ENCODE data around the gene ENTREP1.

The ENTREP1 gene

DNA sequence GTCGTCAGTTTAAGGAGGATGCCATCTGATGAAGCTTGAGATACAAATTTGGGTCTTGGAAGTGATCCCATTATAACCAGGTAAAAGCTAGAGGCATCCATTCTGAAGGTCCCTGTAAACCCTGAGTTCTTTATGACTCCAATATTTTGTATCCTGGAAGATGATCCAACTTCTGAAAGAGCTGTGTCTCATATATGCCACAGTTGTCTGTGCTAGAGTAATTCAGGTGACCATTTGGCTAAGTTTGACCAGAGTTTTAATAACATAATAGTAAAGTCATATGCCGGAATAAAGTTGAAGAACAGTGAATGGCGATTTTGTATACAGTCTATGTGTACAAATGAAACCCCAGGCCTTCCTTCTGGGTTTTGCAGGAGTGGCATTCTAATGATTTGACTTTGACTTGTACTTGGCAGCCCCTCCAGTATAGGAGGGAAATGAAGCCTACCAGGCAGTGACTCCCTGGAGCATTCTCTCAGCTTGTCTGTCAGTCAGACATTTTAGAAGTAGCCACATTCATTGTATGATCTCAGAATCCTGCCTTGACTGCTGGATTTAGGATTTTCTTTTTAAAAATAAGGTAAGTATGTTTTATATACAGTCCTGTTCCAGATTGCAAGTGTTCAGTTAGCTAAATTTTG, 39.6 kb downstream of the ENTREP1 start:
- no peak overlapping the region for H2BK15ac ChIP-seq (ENCODE audit: low read length)
- H2AK5ac ChIP-seq (ENCODE audit: low read depth, low read length), result no peak overlapping the region
- no peak overlapping the region for H2BK120ac ChIP-seq (ENCODE audit: low read depth, low read length)
- H3K36me3 ChIP-seq (replicated peaks in 1 of 2; ENCODE audit: control insufficient read depth in 2 of 2, insufficient read depth in 2 of 2, low read length in 2 of 2), result no peaks in the 10 kb centered on the region
- no peak overlapping the region for H3K14ac ChIP-seq (ENCODE audit: low read length)
- no peak overlapping the region for H3K4me2 ChIP-seq (ENCODE audit: insufficient read depth, low read length, poor library complexity, severe bottlenecking)
- H3K4ac ChIP-seq (ENCODE audit: low read length), result no peak overlapping the region
- H3K23ac ChIP-seq (ENCODE audit: low read depth, low read length, poor library complexity), result no peak overlapping the region
- H4K8ac ChIP-seq (ENCODE audit: low read depth, low read length), result no peak overlapping the region
- H3K27ac ChIP-seq (replicated peaks; ENCODE audit: low read length), result no peak overlapping the region
- H3K9ac ChIP-seq (ENCODE audit: low read depth, low read length, poor library complexity), result no peak overlapping the region
- no peak for DNase-seq (ENCODE audit: low spot score)
- H2BK12ac ChIP-seq (ENCODE audit: low read length), result no peak overlapping the region
- H3K27me3 ChIP-seq (ENCODE audit: control insufficient read depth in 3 of 3, insufficient read depth in 3 of 3, low read depth in 1 of 3, low read length in 3 of 3), result peaks cover 0 to 2% (median 0%) of the 10 kb centered on the region in 3 experiments
- no peak overlapping the region for H2BK5ac ChIP-seq (ENCODE audit: low read length)
- no peak overlapping the region for H4K91ac ChIP-seq (ENCODE audit: low read depth, low read length, poor library complexity)
- no peak overlapping the region for H2AFZ ChIP-seq (ENCODE audit: low read length)
- H3K9me3 ChIP-seq (replicated peaks in 1 of 2; ENCODE audit: control insufficient read depth in 2 of 2, insufficient read depth in 1 of 2, low read depth in 1 of 2, low read length in 2 of 2), result no peaks in the 10 kb centered on the region
- H3K79me1 ChIP-seq (ENCODE audit: low read depth, low read length), result no peaks in the 10 kb centered on the region
- WGBS, 2 donors (ENCODE audit: extremely low coverage in 2 of 2, insufficient read length in 2 of 2, insufficient replicate concordance in 1 of 2), result no CpG with 5 or more reads among the region's 3 CpGs
- H3K4me1 ChIP-seq (ENCODE audit: control insufficient read depth in 2 of 2, insufficient read depth in 1 of 2, low read depth in 1 of 2, low read length in 2 of 2), result no peaks in the 10 kb centered on the region
- H3K18ac ChIP-seq (ENCODE audit: low read length), result no peak overlapping the region
- H3K4me3 ChIP-seq (ENCODE audit: low read length in 2 of 2), result no peak overlapping the region

DNA sequence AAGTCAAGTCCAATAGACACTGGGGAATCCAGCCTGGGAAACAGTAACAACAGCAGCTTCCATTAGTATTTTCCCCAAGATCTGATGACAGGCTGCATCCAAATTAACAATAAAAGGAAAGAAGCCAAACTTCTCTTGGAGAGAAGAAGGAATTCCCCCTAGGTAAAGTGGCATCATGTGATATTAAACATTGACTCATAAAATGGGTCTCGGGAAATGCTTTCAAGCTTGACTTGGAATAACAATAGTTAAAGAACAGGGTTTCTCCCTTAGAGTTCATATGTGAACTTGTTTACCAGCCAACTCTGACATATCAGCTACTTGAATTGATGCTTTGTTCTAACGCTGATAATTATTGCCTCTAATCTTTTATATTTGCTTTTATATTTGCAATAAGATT, 45.4 kb downstream of the ENTREP1 start:
- no peak overlapping the region for H3K18ac ChIP-seq (ENCODE audit: low read length)
- H3K27ac ChIP-seq (replicated peaks; ENCODE audit: low read length), result no peak overlapping the region
- DNase-seq (ENCODE audit: low spot score), result no peak
- no peak overlapping the region for H2BK15ac ChIP-seq (ENCODE audit: low read length)
- H3K4me1 ChIP-seq (ENCODE audit: control insufficient read depth in 2 of 2, insufficient read depth in 1 of 2, low read depth in 1 of 2, low read length in 2 of 2), result no peaks in the 10 kb centered on the region
- no peak overlapping the region for H3K23ac ChIP-seq (ENCODE audit: low read depth, low read length, poor library complexity)
- no peaks in the 10 kb centered on the region for H3K9me3 ChIP-seq (replicated peaks in 1 of 2; ENCODE audit: control insufficient read depth in 2 of 2, insufficient read depth in 1 of 2, low read depth in 1 of 2, low read length in 2 of 2)
- H4K91ac ChIP-seq (ENCODE audit: low read depth, low read length, poor library complexity), result no peak overlapping the region
- no peak overlapping the region for H3K14ac ChIP-seq (ENCODE audit: low read length)
- no peak overlapping the region for H2BK120ac ChIP-seq (ENCODE audit: low read depth, low read length)
- H3K27me3 ChIP-seq (ENCODE audit: control insufficient read depth in 3 of 3, insufficient read depth in 3 of 3, low read depth in 1 of 3, low read length in 3 of 3), result peaks cover 0 to 3% (median 0%) of the 10 kb centered on the region in 3 experiments
- H3K4ac ChIP-seq (ENCODE audit: low read length), result no peak overlapping the region
- no peaks in the 10 kb centered on the region for H3K36me3 ChIP-seq (replicated peaks in 1 of 2; ENCODE audit: control insufficient read depth in 2 of 2, insufficient read depth in 2 of 2, low read length in 2 of 2)
- H3K9ac ChIP-seq (ENCODE audit: low read depth, low read length, poor library complexity), result no peak overlapping the region
- H2AFZ ChIP-seq (ENCODE audit: low read length), result no peak overlapping the region
- H2BK5ac ChIP-seq (ENCODE audit: low read length), result no peak overlapping the region
- H2AK5ac ChIP-seq (ENCODE audit: low read depth, low read length), result no peak overlapping the region
- H3K79me1 ChIP-seq (ENCODE audit: low read depth, low read length), result no peaks in the 10 kb centered on the region
- no peak overlapping the region for H3K4me2 ChIP-seq (ENCODE audit: insufficient read depth, low read length, poor library complexity, severe bottlenecking)
- WGBS, 2 donors (ENCODE audit: extremely low coverage in 2 of 2, insufficient read length in 2 of 2, insufficient replicate concordance in 1 of 2), result no CpG with 5 or more reads among the region's 2 CpGs
- no peak overlapping the region for H3K4me3 ChIP-seq (ENCODE audit: low read length in 2 of 2)
- H2BK12ac ChIP-seq (ENCODE audit: low read length), result no peak overlapping the region
- no peak overlapping the region for H4K8ac ChIP-seq (ENCODE audit: low read depth, low read length)

DNA sequence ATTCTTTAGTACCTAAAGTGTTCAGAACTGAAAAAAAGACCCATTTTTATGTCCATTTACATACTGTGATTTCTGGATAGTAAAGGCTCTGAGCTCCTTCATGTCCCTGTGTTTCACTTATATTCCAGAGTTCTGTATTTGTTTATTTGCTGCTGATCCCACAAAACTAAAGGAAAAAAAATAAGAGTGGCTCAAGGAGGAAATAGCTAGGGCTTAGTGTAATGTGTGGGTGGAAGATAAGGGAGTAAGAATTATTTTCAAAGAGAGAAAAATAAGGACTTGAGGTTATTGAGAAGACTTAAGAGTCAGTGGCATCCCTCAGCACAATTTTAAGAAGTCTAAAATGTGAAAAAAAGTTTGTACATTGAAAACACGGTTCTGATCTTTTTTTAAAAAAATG, 46.0 kb downstream of the ENTREP1 start:
- Histone ChIP-seq H4K91ac (ENCODE audit: low read depth, low read length, poor library complexity) (no peak overlapping the region), H3K14ac (ENCODE audit: low read length) (no peak overlapping the region), H2BK120ac (ENCODE audit: low read depth, low read length) (no peak overlapping the region), H3K18ac (ENCODE audit: low read length) (no peak overlapping the region), H3K9me3 (replicated peaks in 1 of 2; ENCODE audit: control insufficient read depth in 2 of 2, insufficient read depth in 1 of 2, low read depth in 1 of 2, low read length in 2 of 2) (no peaks in the 10 kb centered on the region), H4K8ac (ENCODE audit: low read depth, low read length) (no peak overlapping the region), H3K79me1 (ENCODE audit: low read depth, low read length) (no peaks in the 10 kb centered on the region), H3K4ac (ENCODE audit: low read length) (no peak overlapping the region), H2BK15ac (ENCODE audit: low read length) (no peak overlapping the region), H2AFZ (ENCODE audit: low read length) (no peak overlapping the region), H3K4me3 (ENCODE audit: low read length in 2 of 2) (no peak overlapping the region), H2AK5ac (ENCODE audit: low read depth, low read length) (no peak overlapping the region), H3K36me3 (replicated peaks in 1 of 2; ENCODE audit: control insufficient read depth in 2 of 2, insufficient read depth in 2 of 2, low read length in 2 of 2) (no peaks in the 10 kb centered on the region), H3K9ac (ENCODE audit: low read depth, low read length, poor library complexity) (no peak overlapping the region), H3K4me1 (ENCODE audit: control insufficient read depth in 2 of 2, insufficient read depth in 1 of 2, low read depth in 1 of 2, low read length in 2 of 2) (no peaks in the 10 kb centered on the region), H3K27me3 (ENCODE audit: control insufficient read depth in 3 of 3, insufficient read depth in 3 of 3, low read depth in 1 of 3, low read length in 3 of 3) (peaks cover 0 to 3% (median 0%) of the 10 kb centered on the region in 3 experiments), H3K27ac (replicated peaks; ENCODE audit: low read length) (no peak overlapping the region), H2BK5ac (ENCODE audit: low read length) (no peak overlapping the region), H2BK12ac (ENCODE audit: low read length) (no peak overlapping the region), H3K4me2 (ENCODE audit: insufficient read depth, low read length, poor library complexity, severe bottlenecking) (no peak overlapping the region), H3K23ac (ENCODE audit: low read depth, low read length, poor library complexity) (no peak overlapping the region)
- DNase-seq (ENCODE audit: low spot score), result no peak
- no CpG with 5 or more reads among the region's 1 CpG for WGBS, 2 donors (ENCODE audit: extremely low coverage in 2 of 2, insufficient read length in 2 of 2, insufficient replicate concordance in 1 of 2)

DNA sequence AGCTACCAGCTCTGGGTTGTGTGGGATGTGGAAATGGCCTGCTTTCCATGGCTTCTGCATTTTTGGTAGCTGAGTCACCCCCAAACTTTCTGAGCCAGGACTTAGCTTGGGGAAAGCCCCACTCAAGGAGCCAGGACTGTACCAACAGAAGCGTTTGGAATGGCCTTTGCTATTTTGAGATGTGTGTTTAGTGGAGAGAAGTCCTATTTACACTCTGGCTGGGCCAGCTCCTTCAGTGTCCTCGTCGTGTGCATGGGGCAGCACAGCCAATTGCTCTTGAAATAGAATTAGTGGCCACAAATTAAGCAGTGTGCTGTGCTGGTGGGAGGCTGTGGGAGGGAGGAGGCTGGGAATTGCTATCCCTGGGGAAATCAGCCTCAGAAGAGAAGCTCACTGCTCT, 51.6 kb downstream of the ENTREP1 start:
- Histone ChIP-seq H3K27ac (replicated peaks; ENCODE audit: low read length) (no peak overlapping the region), H3K79me1 (ENCODE audit: low read depth, low read length) (no peaks in the 10 kb centered on the region), H4K8ac (ENCODE audit: low read depth, low read length) (no peak overlapping the region), H2BK120ac (ENCODE audit: low read depth, low read length) (no peak overlapping the region), H3K23ac (ENCODE audit: low read depth, low read length, poor library complexity) (no peak overlapping the region), H4K91ac (ENCODE audit: low read depth, low read length, poor library complexity) (no peak overlapping the region), H3K14ac (ENCODE audit: low read length) (no peak overlapping the region), H2AK5ac (ENCODE audit: low read depth, low read length) (no peak overlapping the region), H3K18ac (ENCODE audit: low read length) (peak overlapping the region; percentile 7), H2BK15ac (ENCODE audit: low read length) (no peak overlapping the region), H3K4me3 (ENCODE audit: low read length in 2 of 2) (no peak overlapping the region), H2BK5ac (ENCODE audit: low read length) (no peak overlapping the region), H2BK12ac (ENCODE audit: low read length) (no peak overlapping the region), H3K27me3 (ENCODE audit: control insufficient read depth in 3 of 3, insufficient read depth in 3 of 3, low read depth in 1 of 3, low read length in 3 of 3) (peaks cover 0 to 8% (median 0%) of the 10 kb centered on the region in 3 experiments), H3K4me1 (ENCODE audit: control insufficient read depth in 2 of 2, insufficient read depth in 1 of 2, low read depth in 1 of 2, low read length in 2 of 2) (peaks cover 0 to 4% of the 10 kb centered on the region in 2 donors), H3K4me2 (ENCODE audit: insufficient read depth, low read length, poor library complexity, severe bottlenecking) (no peak overlapping the region), H2AFZ (ENCODE audit: low read length) (no peak overlapping the region), H3K9me3 (replicated peaks in 1 of 2; ENCODE audit: control insufficient read depth in 2 of 2, insufficient read depth in 1 of 2, low read depth in 1 of 2, low read length in 2 of 2) (no peaks in the 10 kb centered on the region), H3K9ac (ENCODE audit: low read depth, low read length, poor library complexity) (no peak overlapping the region), H3K36me3 (replicated peaks in 1 of 2; ENCODE audit: control insufficient read depth in 2 of 2, insufficient read depth in 2 of 2, low read length in 2 of 2) (no peaks in the 10 kb centered on the region), H3K4ac (ENCODE audit: low read length) (no peak overlapping the region)
- no peak for DNase-seq (ENCODE audit: low spot score)
- WGBS, 2 donors (ENCODE audit: extremely low coverage in 2 of 2, insufficient read length in 2 of 2, insufficient replicate concordance in 1 of 2), result no CpG with 5 or more reads among the region's 3 CpGs
